ENCODE data around the gene FNBP1L.
"Not testable (repeated sequence)": the region's sequence is repeated elsewhere in the genome, so short reads cannot be mapped to it uniquely, and the experiment has no call there.

The FNBP1L gene

DNA sequence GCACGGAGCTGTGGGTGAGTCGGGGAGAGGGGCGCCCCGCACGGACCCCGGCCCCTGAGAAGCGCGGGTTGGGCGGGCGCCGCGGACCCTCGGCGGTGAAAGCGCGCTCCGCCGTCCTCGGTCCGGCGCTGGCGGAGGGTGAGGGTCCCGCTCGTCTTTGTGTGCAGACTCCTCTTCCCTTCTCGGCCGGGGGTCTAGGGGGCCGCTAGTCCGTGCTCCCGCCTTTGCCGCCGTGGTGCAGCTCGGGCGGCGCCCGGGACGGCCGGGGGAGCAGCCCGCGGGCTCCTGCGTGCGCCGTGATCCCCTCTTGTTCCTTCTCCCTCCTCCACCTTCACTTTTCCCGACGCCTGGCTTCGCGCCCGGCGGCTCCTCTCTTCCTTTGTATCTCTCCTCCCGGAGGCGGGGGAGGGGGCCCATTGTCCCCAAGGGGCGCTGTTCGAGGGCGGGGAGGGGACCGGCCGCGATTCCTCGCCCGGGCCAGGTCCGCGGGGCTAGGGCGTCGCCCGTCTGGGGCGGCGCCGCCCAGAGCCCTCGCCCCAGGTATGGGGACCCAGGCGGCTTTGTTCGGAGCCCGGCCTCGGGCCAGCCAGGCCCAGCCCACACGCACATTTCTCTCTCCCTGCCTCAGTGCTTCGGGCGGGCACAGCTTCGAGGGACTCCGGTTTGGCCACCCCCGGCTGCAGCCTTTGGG is 519 bp downstream of the FNBP1L start:
- Histone ChIP-seq H3K27me3 (ENCODE audit: control insufficient read depth, insufficient read depth, low read length) (no peaks in the 10 kb centered on the region), H3K27ac (ENCODE audit: low read depth, low read length) (no peak overlapping the region)

GRCh38 chr1:93448983-93449804 is 1.3 kb downstream of the FNBP1L start:
- Histone ChIP-seq H3K36me3 (ENCODE audit: control insufficient read depth, insufficient read depth, low read length) (no peaks in the 10 kb centered on the region), H3K27me3 (ENCODE audit: control insufficient read depth, insufficient read depth, low read length) (no peaks in the 10 kb centered on the region), H3K9ac (ENCODE audit: low read length) (peak overlapping the region; percentile 50), H3K27ac (ENCODE audit: low read depth, low read length) (no peak overlapping the region), H3K4me1 (ENCODE audit: control insufficient read depth, insufficient read depth, low read length) (no peaks in the 10 kb centered on the region), H3K4me3 (ENCODE audit: low read length) (peak overlapping the region; percentile 74)

More for the DNA sequence above, 519 bp downstream of the FNBP1L start:
- H3K36me3 ChIP-seq (ENCODE audit: control insufficient read depth, insufficient read depth, low read length) = no peaks in the 10 kb centered on the region
- H3K4me1 ChIP-seq (ENCODE audit: control insufficient read depth, insufficient read depth, low read length) = no peaks in the 10 kb centered on the region
- H3K9ac ChIP-seq (ENCODE audit: low read length) = peak overlapping the region; percentile 55
- peak overlapping the region; percentile 74 for H3K4me3 ChIP-seq (ENCODE audit: low read length)

- Histone ChIP-seq H3K4me1 (ENCODE audit: control insufficient read depth, insufficient read depth, low read length) (no peaks in the 10 kb centered on the region), H3K27me3 (ENCODE audit: control insufficient read depth, insufficient read depth, low read length) (no peaks in the 10 kb centered on the region), H3K27ac (ENCODE audit: low read depth, low read length) (no peak overlapping the region), H3K4me3 (ENCODE audit: low read length) (no peak overlapping the region), H3K9ac (ENCODE audit: low read length) (no peak overlapping the region), H3K36me3 (ENCODE audit: control insufficient read depth, insufficient read depth, low read length) (no peaks in the 10 kb centered on the region)
Measured at GRCh38 chr1:93450321-93450720, 2.4 kb downstream of the FNBP1L start.

DNA sequence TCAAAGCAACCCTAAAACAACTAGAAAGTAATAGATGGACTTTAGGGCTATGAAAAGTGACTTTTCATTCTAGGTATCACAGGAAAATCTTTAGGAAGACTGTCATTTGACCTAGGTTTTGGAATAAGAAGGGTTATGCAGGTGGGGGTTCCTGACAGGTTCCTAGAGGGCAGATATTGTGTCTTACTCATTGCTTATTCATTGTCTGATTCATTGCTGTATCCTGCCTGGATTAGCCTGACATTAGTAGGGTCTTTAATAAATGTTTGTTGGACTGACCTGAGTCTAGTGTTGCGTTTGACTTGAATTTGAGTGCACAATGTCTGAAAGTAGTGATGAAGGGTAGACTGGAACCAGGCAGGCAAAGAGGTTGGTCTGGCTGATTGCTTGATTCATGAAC is 6.0 kb downstream of the FNBP1L start:
- no peaks in the 10 kb centered on the region for H3K36me3 ChIP-seq (ENCODE audit: control insufficient read depth, insufficient read depth, low read length)
- H3K27me3 ChIP-seq (ENCODE audit: control insufficient read depth, insufficient read depth, low read length) = no peaks in the 10 kb centered on the region
- H3K27ac ChIP-seq (ENCODE audit: low read depth, low read length) = no peak overlapping the region
- H3K4me1 ChIP-seq (ENCODE audit: control insufficient read depth, insufficient read depth, low read length) = no peaks in the 10 kb centered on the region
- no peak overlapping the region for H3K9ac ChIP-seq (ENCODE audit: low read length)
- no peak overlapping the region for H3K4me3 ChIP-seq (ENCODE audit: low read length)

- no peak overlapping the region for H3K27ac ChIP-seq (ENCODE audit: low read depth, low read length)
- H3K4me3 ChIP-seq (ENCODE audit: low read length) = no peak overlapping the region
- no peaks in the 10 kb centered on the region for H3K27me3 ChIP-seq (ENCODE audit: control insufficient read depth, insufficient read depth, low read length)
- no peak overlapping the region for H3K9ac ChIP-seq (ENCODE audit: low read length)
- H3K4me1 ChIP-seq (ENCODE audit: control insufficient read depth, insufficient read depth, low read length) = no peaks in the 10 kb centered on the region
- no peaks in the 10 kb centered on the region for H3K36me3 ChIP-seq (ENCODE audit: control insufficient read depth, insufficient read depth, low read length)
Measured at GRCh38 chr1:93459126-93459525, 11.2 kb downstream of the FNBP1L start.

DNA sequence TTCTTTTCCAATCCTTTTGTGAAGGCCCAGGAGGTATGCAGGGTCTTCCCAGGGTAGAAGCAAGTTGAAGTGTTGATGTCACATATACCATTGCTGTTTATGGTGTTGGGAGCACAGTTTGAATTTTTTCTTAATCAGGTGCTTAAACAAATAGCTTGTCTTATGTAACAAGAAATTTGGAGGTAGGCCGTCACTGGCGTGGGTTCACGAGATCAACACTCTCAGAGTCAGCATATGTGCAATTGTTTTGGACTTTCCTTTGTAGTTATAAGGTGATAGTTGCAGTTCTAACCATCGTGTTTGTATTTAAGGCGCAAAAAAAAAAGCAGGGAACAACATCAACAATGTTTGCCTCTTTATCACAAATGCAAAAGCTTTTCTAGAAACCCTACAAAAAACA is 13.3 kb downstream of the FNBP1L start:
- Histone ChIP-seq H3K27ac (ENCODE audit: low read depth, low read length) (no peak overlapping the region), H3K36me3 (ENCODE audit: control insufficient read depth, insufficient read depth, low read length) (no peaks in the 10 kb centered on the region), H3K27me3 (ENCODE audit: control insufficient read depth, insufficient read depth, low read length) (no peaks in the 10 kb centered on the region), H3K4me1 (ENCODE audit: control insufficient read depth, insufficient read depth, low read length) (no peaks in the 10 kb centered on the region), H3K4me3 (ENCODE audit: low read length) (no peak overlapping the region), H3K9ac (ENCODE audit: low read length) (no peak overlapping the region)

DNA sequence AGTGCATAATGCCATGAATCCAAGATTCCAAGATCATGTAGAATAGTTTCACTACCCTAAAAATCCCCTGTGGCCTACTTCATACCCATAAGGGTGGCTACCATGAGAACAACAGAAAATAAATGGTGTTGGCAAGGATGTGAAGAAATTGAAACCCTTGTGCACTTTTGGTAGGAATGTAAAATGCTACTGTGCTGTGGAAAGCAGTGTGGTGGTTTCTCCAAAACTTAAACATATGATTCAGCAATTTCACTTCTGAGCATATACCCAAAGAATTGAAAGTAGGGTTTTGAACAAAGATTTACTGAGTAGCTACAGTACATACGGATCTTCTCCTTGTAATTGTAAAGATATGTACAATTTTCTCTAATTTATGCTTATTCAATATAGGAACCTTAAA is 16.0 kb downstream of the FNBP1L start:
- no peak overlapping the region for H3K9ac ChIP-seq (ENCODE audit: low read length)
- no peaks in the 10 kb centered on the region for H3K27me3 ChIP-seq (ENCODE audit: control insufficient read depth, insufficient read depth, low read length)
- no peak overlapping the region for H3K4me3 ChIP-seq (ENCODE audit: low read length)
- no peaks in the 10 kb centered on the region for H3K4me1 ChIP-seq (ENCODE audit: control insufficient read depth, insufficient read depth, low read length)
- no peaks in the 10 kb centered on the region for H3K36me3 ChIP-seq (ENCODE audit: control insufficient read depth, insufficient read depth, low read length)
- no peak overlapping the region for H3K27ac ChIP-seq (ENCODE audit: low read depth, low read length)

GRCh38 chr1:93465371-93466082 is 17.6 kb downstream of the FNBP1L start:
- H3K27ac ChIP-seq (ENCODE audit: low read depth, low read length); H3K4me1 ChIP-seq (ENCODE audit: control insufficient read depth, insufficient read depth, low read length); H3K4me3 ChIP-seq (ENCODE audit: low read length); H3K36me3 ChIP-seq (ENCODE audit: control insufficient read depth, insufficient read depth, low read length); H3K27me3 ChIP-seq (ENCODE audit: control insufficient read depth, insufficient read depth, low read length); H3K9ac ChIP-seq (ENCODE audit: low read length): not testable (repeated sequence)

- Histone ChIP-seq H3K9ac (ENCODE audit: low read length) (no peak overlapping the region), H3K36me3 (ENCODE audit: control insufficient read depth, insufficient read depth, low read length) (no peaks in the 10 kb centered on the region), H3K4me1 (ENCODE audit: control insufficient read depth, insufficient read depth, low read length) (no peaks in the 10 kb centered on the region)
Measured at GRCh38 chr1:93467606-93468005, 19.7 kb downstream of the FNBP1L start.

DNA sequence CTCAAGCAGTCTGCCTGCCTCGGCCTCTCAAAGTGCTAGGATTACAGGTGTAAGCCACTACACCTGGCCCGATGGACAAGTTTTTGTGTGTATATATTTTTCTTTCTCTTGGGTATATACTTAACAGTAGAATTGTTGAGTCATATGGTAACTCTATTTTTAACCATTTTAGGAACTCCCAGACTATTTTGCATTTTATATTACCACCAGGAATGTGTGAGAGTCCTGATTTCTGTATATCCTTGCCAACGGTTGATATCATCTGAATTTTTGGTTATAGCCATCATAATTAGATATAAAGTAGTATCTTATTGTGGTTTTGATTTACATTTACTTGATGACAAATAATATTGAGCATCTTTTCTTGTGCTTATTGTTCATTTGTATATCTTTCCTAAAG is 20.7 kb downstream of the FNBP1L start:
- H3K4me1 ChIP-seq (ENCODE audit: control insufficient read depth, insufficient read depth, low read length) = no peaks in the 10 kb centered on the region
- no peaks in the 10 kb centered on the region for H3K36me3 ChIP-seq (ENCODE audit: control insufficient read depth, insufficient read depth, low read length)
- H3K9ac ChIP-seq (ENCODE audit: low read length) = no peak overlapping the region
- no peak overlapping the region for H3K27ac ChIP-seq (ENCODE audit: low read depth, low read length)
- no peak overlapping the region for H3K4me3 ChIP-seq (ENCODE audit: low read length)
- H3K27me3 ChIP-seq (ENCODE audit: control insufficient read depth, insufficient read depth, low read length) = no peaks in the 10 kb centered on the region

More at GRCh38 chr1:93467606-93468005, 19.7 kb downstream of the FNBP1L start:
- no peak overlapping the region for H3K4me3 ChIP-seq (ENCODE audit: low read length)
- no peaks in the 10 kb centered on the region for H3K27me3 ChIP-seq (ENCODE audit: control insufficient read depth, insufficient read depth, low read length)
- no peak overlapping the region for H3K27ac ChIP-seq (ENCODE audit: low read depth, low read length)

DNA sequence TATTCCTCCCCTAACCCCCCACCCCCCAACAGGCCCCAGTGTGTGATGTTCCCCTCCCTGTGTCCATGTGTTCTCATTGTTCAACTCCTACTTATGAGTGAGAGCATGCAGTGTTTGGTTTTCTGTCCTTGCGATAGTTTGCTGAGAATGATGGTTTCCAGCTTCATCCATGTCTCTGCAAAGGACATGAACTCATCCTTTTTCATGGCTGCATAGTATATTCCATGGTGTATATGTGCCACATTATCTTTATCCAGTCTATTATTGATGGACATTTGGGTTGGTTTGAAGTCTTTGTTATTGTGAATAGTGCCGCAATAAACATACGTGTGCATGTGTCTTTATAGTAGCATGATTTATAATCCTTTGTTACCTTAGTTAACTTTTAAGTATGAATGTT is 21.3 kb downstream of the FNBP1L start:
- H3K27ac ChIP-seq (ENCODE audit: low read depth, low read length); H3K4me3 ChIP-seq (ENCODE audit: low read length); H3K27me3 ChIP-seq (ENCODE audit: control insufficient read depth, insufficient read depth, low read length); H3K9ac ChIP-seq (ENCODE audit: low read length); H3K4me1 ChIP-seq (ENCODE audit: control insufficient read depth, insufficient read depth, low read length); H3K36me3 ChIP-seq (ENCODE audit: control insufficient read depth, insufficient read depth, low read length): not testable (repeated sequence)

- H3K27me3 ChIP-seq (ENCODE audit: control insufficient read depth, insufficient read depth, low read length) = no peaks in the 10 kb centered on the region
- H3K36me3 ChIP-seq (ENCODE audit: control insufficient read depth, insufficient read depth, low read length) = no peaks in the 10 kb centered on the region
- H3K4me3 ChIP-seq (ENCODE audit: low read length) = no peak overlapping the region
- no peak overlapping the region for H3K9ac ChIP-seq (ENCODE audit: low read length)
- H3K4me1 ChIP-seq (ENCODE audit: control insufficient read depth, insufficient read depth, low read length) = no peaks in the 10 kb centered on the region
- H3K27ac ChIP-seq (ENCODE audit: low read depth, low read length) = no peak overlapping the region
Measured at GRCh38 chr1:93471284-93471683, 23.4 kb downstream of the FNBP1L start.
